Panc1 (cell line): ENCODE measurements around the gene CNTRL.

Source experiments
- CTCF ChIP-seq: fragments of 450-650 bp; IDR thresholded peaks from 2 replicates; pipeline ENCODE4 v1.5.1; 2017; ENCODE audit warnings: mild to moderate bottlenecking
- POLR2AphosphoS5 ChIP-seq: IDR thresholded peaks from 2 replicates; pipeline ENCODE4 v1.6.1; 2012; ENCODE audit warnings: mild to moderate bottlenecking, low read depth, low read length, moderate library complexity
- SIN3A ChIP-seq: IDR thresholded peaks from 2 replicates; pipeline ENCODE4 v1.6.1; 2012; ENCODE audit warnings: low read depth, mild to moderate bottlenecking, low read length, moderate library complexity, borderline replicate concordance; ENCODE audit not compliant: insufficient read depth
- TCF7L2 ChIP-seq: IDR thresholded peaks from 2 replicates; pipeline ENCODE4 v1.6.1; 2011; ENCODE audit warnings: mild to moderate bottlenecking, low read depth, low read length, inconsistent platforms

- no peak for TF ChIP-seq CTCF
- TF ChIP-seq TCF7L2 = no peak
- no peak for TF ChIP-seq SIN3A
- no peak for TF ChIP-seq POLR2AphosphoS5
Measured at GRCh38 chr9:121059513-121059912, 15.2 kb upstream of the CNTRL start.
